Measurements from ENCODE around the gene MPI. TPM values are rescaled to one million over a fixed set of nuclear protein-coding genes. Genes with fewer than 3 reads are reported as not detected.

MPI gene
- polyA plus RNA-seq, 1 of the 3 experiments (the other 2 are of a cell fraction): 58.2 TPM

GRCh38 chr15:74840851-74841775 lies 48.7 kb upstream of the MPI start:
- no peaks in the 10 kb centered on the region for H3K9me2 ChIP-seq
- peak overlapping the region; percentile 96; the same call in 1 of the 2 replicates for H3K4me2 ChIP-seq
- no peak for DNase-seq
- H3K27me3 ChIP-seq (ENCODE audit: insufficient read depth): no peaks in the 10 kb centered on the region
- no peaks in the 10 kb centered on the region for H4K20me1 ChIP-seq (ENCODE audit: insufficient read depth)
- TF ChIP-seq FOXM1 (IDR thresholded peaks at IDR 0.05; ENCODE audit: low read depth) (no peak), MEF2A (IDR thresholded peaks at IDR 0.05; ENCODE audit: borderline replicate concordance, low read depth) (no peak), RCOR1 (IDR thresholded peaks at IDR 0.05; ENCODE audit: low read length) (no peak), RXRA (IDR thresholded peaks at IDR 0.05; ENCODE audit: borderline replicate concordance, low read depth) (no peak), FOXJ3 (CRISPR knock-in tag; IDR thresholded peaks at IDR 0.05) (no peak), NRF1 (IDR thresholded peaks at IDR 0.05; ENCODE audit: low read depth, low read length) (no peak), YY1 (IDR thresholded peaks at IDR 0.05; ENCODE audit: low read depth) (no peak), SMC3 (IDR thresholded peaks at IDR 0.05; ENCODE audit: low read depth, low read length) (no peak), EZH2phosphoT487 (IDR thresholded peaks at IDR 0.05; ENCODE audit: borderline replicate concordance, low read depth) (no peak), MAX (IDR thresholded peaks at IDR 0.05; ENCODE audit: low read depth) (no peak), POLR2AphosphoS5 (IDR thresholded peaks at IDR 0.05; ENCODE audit: low read depth, low read length) (no peak), SIN3A (IDR thresholded peaks at IDR 0.05; ENCODE audit: borderline replicate concordance, low read depth, low read length) (no peak), NFIC (IDR thresholded peaks at IDR 0.05; ENCODE audit: borderline replicate concordance) (no peak), EP300 (IDR thresholded peaks at IDR 0.05; ENCODE audit: borderline replicate concordance in 1 of 2, low read depth in 1 of 2, low read length in 1 of 2) (no peak), TEAD4 (IDR thresholded peaks at IDR 0.05; ENCODE audit: borderline replicate concordance, insufficient read depth) (no peak), IRF3 (IDR thresholded peaks at IDR 0.05; ENCODE audit: low read depth, low read length) (no peak)
- TF ChIP-seq, protein P1, sequence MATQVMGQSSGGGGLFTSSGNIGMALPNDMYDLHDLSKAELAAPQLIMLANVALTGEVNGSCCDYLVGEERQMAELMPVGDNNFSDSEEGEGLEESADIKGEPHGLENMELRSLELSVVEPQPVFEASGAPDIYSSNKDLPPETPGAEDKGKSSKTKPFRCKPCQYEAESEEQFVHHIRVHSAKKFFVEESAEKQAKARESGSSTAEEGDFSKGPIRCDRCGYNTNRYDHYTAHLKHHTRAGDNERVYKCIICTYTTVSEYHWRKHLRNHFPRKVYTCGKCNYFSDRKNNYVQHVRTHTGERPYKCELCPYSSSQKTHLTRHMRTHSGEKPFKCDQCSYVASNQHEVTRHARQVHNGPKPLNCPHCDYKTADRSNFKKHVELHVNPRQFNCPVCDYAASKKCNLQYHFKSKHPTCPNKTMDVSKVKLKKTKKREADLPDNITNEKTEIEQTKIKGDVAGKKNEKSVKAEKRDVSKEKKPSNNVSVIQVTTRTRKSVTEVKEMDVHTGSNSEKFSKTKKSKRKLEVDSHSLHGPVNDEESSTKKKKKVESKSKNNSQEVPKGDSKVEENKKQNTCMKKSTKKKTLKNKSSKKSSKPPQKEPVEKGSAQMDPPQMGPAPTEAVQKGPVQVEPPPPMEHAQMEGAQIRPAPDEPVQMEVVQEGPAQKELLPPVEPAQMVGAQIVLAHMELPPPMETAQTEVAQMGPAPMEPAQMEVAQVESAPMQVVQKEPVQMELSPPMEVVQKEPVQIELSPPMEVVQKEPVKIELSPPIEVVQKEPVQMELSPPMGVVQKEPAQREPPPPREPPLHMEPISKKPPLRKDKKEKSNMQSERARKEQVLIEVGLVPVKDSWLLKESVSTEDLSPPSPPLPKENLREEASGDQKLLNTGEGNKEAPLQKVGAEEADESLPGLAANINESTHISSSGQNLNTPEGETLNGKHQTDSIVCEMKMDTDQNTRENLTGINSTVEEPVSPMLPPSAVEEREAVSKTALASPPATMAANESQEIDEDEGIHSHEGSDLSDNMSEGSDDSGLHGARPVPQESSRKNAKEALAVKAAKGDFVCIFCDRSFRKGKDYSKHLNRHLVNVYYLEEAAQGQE (IDR thresholded peaks at IDR 0.05; ENCODE audit: low read depth, low read length): no peak
- TF ChIP-seq, protein P2, sequence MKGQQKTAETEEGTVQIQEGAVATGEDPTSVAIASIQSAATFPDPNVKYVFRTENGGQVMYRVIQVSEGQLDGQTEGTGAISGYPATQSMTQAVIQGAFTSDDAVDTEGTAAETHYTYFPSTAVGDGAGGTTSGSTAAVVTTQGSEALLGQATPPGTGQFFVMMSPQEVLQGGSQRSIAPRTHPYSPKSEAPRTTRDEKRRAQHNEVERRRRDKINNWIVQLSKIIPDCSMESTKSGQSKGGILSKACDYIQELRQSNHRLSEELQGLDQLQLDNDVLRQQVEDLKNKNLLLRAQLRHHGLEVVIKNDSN (IDR thresholded peaks at IDR 0.05; ENCODE audit: borderline replicate concordance, low read depth): no peak
- no peaks in the 10 kb centered on the region for H3F3A ChIP-seq (replicated peaks; ENCODE audit: insufficient read depth)
- H3K9ac ChIP-seq: no peak overlapping the region
- no peaks in the 10 kb centered on the region for H3K79me2 ChIP-seq (ENCODE audit: insufficient read depth)
- 92% methylated on average over 9 of the region's 9 CpGs for WGBS (ENCODE audit: low lambda C conversion rate)
- ChIA-PET POLR2A (interaction anchor here (1.2 to 1.3 kb wide), 2 partner anchors 14 to 116 kb away, joined by 4 read pairs; partner anchors contain the start of gene RPP25), CTCF (interaction anchor here (0.7 to 10.8 kb wide), 7 partner anchors 12 to 109 kb away, joined by 3 to 95 read pairs (median 12); no protein-coding TSS in a partner anchor)
- peaks cover 0 to 42% of the 10 kb centered on the region in 2 experiments for H3K36me3 ChIP-seq (replicated peaks in 1 of 2; ENCODE audit: control insufficient read depth in 1 of 2, insufficient read depth in 2 of 2, low read length in 1 of 2)
- H3K4me3 ChIP-seq (ENCODE audit: low read depth in 2 of 2, low read length in 1 of 2): no peak overlapping the region
- no peak overlapping the region for H3K27ac ChIP-seq (ENCODE audit: low read depth in 2 of 2, low read length in 1 of 2)
- peaks cover 0 to 23% of the 10 kb centered on the region in 2 experiments; a peak in 2 of 4 replicates for H3K4me1 ChIP-seq (ENCODE audit: control insufficient read depth in 1 of 2, insufficient read depth in 2 of 2, low read depth in 1 of 2, low read length in 1 of 2)
- H2AFZ ChIP-seq (ENCODE audit: low read depth): no peak overlapping the region
- no peaks in the 10 kb centered on the region for H3K9me3 ChIP-seq

All from SK-N-SH (cell line).